HG02852 (cell line): ENCODE data around the gene SH3RF3.
"Not testable (repeated sequence)": the region's sequence is repeated elsewhere in the genome, so short reads cannot be mapped to it uniquely, and the experiment has no call there.

Experiments used
- ATAC-seq: cut with Tn5 transposase; IDR thresholded peaks from one replicate; pipeline ENCODE4 v1.9.1; 2021; ENCODE audit warnings: mild to moderate bottlenecking, moderate library complexity; ENCODE audit not compliant: unreplicated experiment

SH3RF3 gene

GRCh38 chr2:109155553-109156451, 26.8 kb downstream of the SH3RF3 start:
- ATAC-seq, result no peak

GRCh38 chr2:109157563-109158105, 28.6 kb downstream of the SH3RF3 start:
- ATAC-seq, result no peak

GRCh38 chr2:109158237-109158636, 29.2 kb downstream of the SH3RF3 start:
- no peak for ATAC-seq

GRCh38 chr2:109159096-109159495, 30.1 kb downstream of the SH3RF3 start:
- ATAC-seq, result no peak

GRCh38 chr2:109160714-109161440, 31.9 kb downstream of the SH3RF3 start:
- ATAC-seq, result no peak

GRCh38 chr2:109162367-109162766, 33.4 kb downstream of the SH3RF3 start:
- not testable (repeated sequence) for ATAC-seq

- no peak for ATAC-seq
Measured at GRCh38 chr2:109162999-109163398, 34.0 kb downstream of the SH3RF3 start.

GRCh38 chr2:109164311-109164710, 35.3 kb downstream of the SH3RF3 start:
- ATAC-seq, result no peak

- no peak for ATAC-seq
Measured at GRCh38 chr2:109164739-109165221, 35.8 kb downstream of the SH3RF3 start.

- no peak for ATAC-seq
Measured at GRCh38 chr2:109166811-109167210, 37.8 kb downstream of the SH3RF3 start.

- no peak for ATAC-seq
Measured at GRCh38 chr2:109168086-109168485, 39.1 kb downstream of the SH3RF3 start.

GRCh38 chr2:109168716-109169115, 39.7 kb downstream of the SH3RF3 start:
- no peak for ATAC-seq

- no peak for ATAC-seq
Measured at GRCh38 chr2:109170645-109171044, 41.6 kb downstream of the SH3RF3 start.

GRCh38 chr2:109171444-109172334, 42.7 kb downstream of the SH3RF3 start:
- ATAC-seq, result no peak

GRCh38 chr2:109172556-109173105, 43.6 kb downstream of the SH3RF3 start:
- no peak for ATAC-seq

GRCh38 chr2:109173311-109174171, 44.5 kb downstream of the SH3RF3 start:
- no peak for ATAC-seq

- no peak for ATAC-seq
Measured at GRCh38 chr2:109174214-109174613, 45.2 kb downstream of the SH3RF3 start.

- ATAC-seq, result no peak
Measured at GRCh38 chr2:109174626-109175349, 45.8 kb downstream of the SH3RF3 start.

GRCh38 chr2:109175350-109175678, 46.3 kb downstream of the SH3RF3 start:
- no peak for ATAC-seq
